ENCODE measurements around the gene UGCG.

The UGCG gene

DNA sequence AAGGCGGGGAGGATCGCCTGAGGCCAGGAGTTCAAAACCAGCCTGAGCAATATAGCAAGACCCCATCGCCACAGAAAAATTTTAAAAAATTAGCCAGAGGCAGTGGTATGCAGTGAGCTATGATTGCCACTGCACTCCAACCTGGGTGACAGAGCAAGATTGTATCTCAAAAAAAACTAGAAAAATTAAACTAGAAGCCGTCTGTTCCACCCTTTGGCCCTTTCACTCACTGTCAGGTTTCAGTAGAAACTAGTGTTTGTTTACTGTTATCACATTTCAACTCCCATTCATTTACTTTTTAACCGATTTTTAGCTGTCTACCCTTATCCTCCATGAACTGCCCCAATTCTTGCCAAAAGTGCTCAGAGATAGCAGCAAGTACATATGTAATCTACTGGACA, 8.3 kb downstream of the UGCG start:
- H2BK120ac ChIP-seq (ENCODE audit: low read depth, low read length): no peak overlapping the region
- H3K4me2 ChIP-seq (ENCODE audit: low read length): no peak overlapping the region
- H4K5ac ChIP-seq (ENCODE audit: low read length): no peak overlapping the region
- H4K8ac ChIP-seq (ENCODE audit: low read depth, low read length): no peak overlapping the region
- peaks cover 80% of the 10 kb centered on the region for H3K79me2 ChIP-seq (ENCODE audit: control insufficient read depth, insufficient read depth, low read length)
- H3K18ac ChIP-seq (ENCODE audit: low read length): no peak overlapping the region
- H3K36me3 ChIP-seq (ENCODE audit: control insufficient read depth, insufficient read depth, low read length): no peaks in the 10 kb centered on the region
- no peak overlapping the region for H3K56ac ChIP-seq (ENCODE audit: low read length)
- H3K27me3 ChIP-seq (ENCODE audit: insufficient read depth, low read length, poor library complexity): no peaks in the 10 kb centered on the region
- no peak overlapping the region for H3K4me3 ChIP-seq (ENCODE audit: low read length)
- H2AK5ac ChIP-seq (ENCODE audit: low read length): no peak overlapping the region
- no peak overlapping the region for H2BK5ac ChIP-seq (ENCODE audit: low read length)
- H3K79me1 ChIP-seq (ENCODE audit: low read length): peaks cover 24% of the 10 kb centered on the region
- H3K23ac ChIP-seq (ENCODE audit: low read length): no peak overlapping the region
- no peak for DNase-seq
- no CpG with 5 or more reads among the region's 5 CpGs for WGBS (ENCODE audit: extremely low coverage, insufficient coverage, low lambda C conversion rate)
- no peaks in the 10 kb centered on the region for H3K4me1 ChIP-seq (ENCODE audit: control insufficient read depth, low read depth, low read length)
- no peak overlapping the region for H3K4ac ChIP-seq (ENCODE audit: low read depth, low read length)
- H2BK15ac ChIP-seq (replicated peaks; ENCODE audit: low read depth): no peak overlapping the region
- H3K9ac ChIP-seq (ENCODE audit: low read length): no peak overlapping the region
- no peak overlapping the region for H3K27ac ChIP-seq (ENCODE audit: low read depth, low read length)

DNA sequence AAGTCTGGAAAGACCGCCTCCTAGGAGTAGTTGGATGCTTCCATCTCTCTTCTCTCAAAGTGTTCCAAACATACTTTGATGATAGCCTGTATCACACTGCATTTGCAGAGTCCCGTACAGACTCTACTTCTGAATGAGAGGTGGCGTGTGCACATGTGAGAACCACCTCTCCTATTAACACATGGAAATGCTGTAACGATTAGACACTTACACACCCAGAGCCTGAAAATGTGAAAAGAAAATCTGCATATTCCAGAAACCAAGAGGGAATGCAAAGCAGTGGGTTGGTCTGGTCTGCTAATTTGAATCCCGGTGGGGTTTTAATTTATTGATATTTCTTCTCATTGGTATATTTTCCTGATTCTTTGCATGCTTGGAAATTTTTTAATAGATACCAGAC, 10.5 kb downstream of the UGCG start:
- H2AK5ac ChIP-seq (ENCODE audit: low read length): no peak overlapping the region
- no peaks in the 10 kb centered on the region for H3K27me3 ChIP-seq (ENCODE audit: insufficient read depth, low read length, poor library complexity)
- H3K79me1 ChIP-seq (ENCODE audit: low read length): peaks cover 17% of the 10 kb centered on the region
- no peak overlapping the region for H4K5ac ChIP-seq (ENCODE audit: low read length)
- WGBS (ENCODE audit: extremely low coverage, insufficient coverage, low lambda C conversion rate): no CpG with 5 or more reads among the region's 5 CpGs
- H3K23ac ChIP-seq (ENCODE audit: low read length): no peak overlapping the region
- H3K18ac ChIP-seq (ENCODE audit: low read length): no peak overlapping the region
- H2BK120ac ChIP-seq (ENCODE audit: low read depth, low read length): no peak overlapping the region
- no peaks in the 10 kb centered on the region for H3K4me1 ChIP-seq (ENCODE audit: control insufficient read depth, low read depth, low read length)
- H4K8ac ChIP-seq (ENCODE audit: low read depth, low read length): no peak overlapping the region
- H3K4me2 ChIP-seq (ENCODE audit: low read length): no peak overlapping the region
- no peak overlapping the region for H2BK15ac ChIP-seq (replicated peaks; ENCODE audit: low read depth)
- no peak overlapping the region for H3K9ac ChIP-seq (ENCODE audit: low read length)
- no peak overlapping the region for H3K56ac ChIP-seq (ENCODE audit: low read length)
- no peak overlapping the region for H3K4me3 ChIP-seq (ENCODE audit: low read length)
- peaks cover 75% of the 10 kb centered on the region for H3K79me2 ChIP-seq (ENCODE audit: control insufficient read depth, insufficient read depth, low read length)
- no peak overlapping the region for H2BK5ac ChIP-seq (ENCODE audit: low read length)
- DNase-seq: no peak
- no peak overlapping the region for H3K27ac ChIP-seq (ENCODE audit: low read depth, low read length)
- H3K36me3 ChIP-seq (ENCODE audit: control insufficient read depth, insufficient read depth, low read length): no peaks in the 10 kb centered on the region
- H3K4ac ChIP-seq (ENCODE audit: low read depth, low read length): no peak overlapping the region

DNA sequence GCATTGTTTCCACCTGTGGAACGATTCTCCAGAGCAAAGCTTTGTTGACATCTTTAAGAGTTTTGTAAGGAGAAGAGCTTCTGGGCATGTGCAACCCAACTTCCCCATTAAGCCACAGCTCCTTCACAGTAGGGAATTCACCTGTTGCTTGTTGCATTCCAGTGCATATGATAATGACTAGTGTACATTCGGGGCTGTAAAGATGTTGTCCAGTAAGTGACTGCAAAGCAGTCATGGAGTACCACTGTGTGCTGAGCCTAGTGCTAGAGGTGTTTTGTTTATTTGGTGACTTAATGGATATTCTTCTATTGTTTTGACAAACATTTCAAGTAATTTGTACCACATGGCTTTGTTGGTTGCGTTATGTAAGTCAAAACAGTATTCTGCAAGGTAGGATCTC, 12.8 kb downstream of the UGCG start:
- Histone ChIP-seq H3K4me1 (ENCODE audit: control insufficient read depth, low read depth, low read length) (no peaks in the 10 kb centered on the region), H3K27ac (ENCODE audit: low read depth, low read length) (no peak overlapping the region), H2BK5ac (ENCODE audit: low read length) (no peak overlapping the region), H3K36me3 (ENCODE audit: control insufficient read depth, insufficient read depth, low read length) (no peaks in the 10 kb centered on the region), H4K8ac (ENCODE audit: low read depth, low read length) (no peak overlapping the region), H3K56ac (ENCODE audit: low read length) (no peak overlapping the region), H3K4ac (ENCODE audit: low read depth, low read length) (no peak overlapping the region), H3K79me2 (ENCODE audit: control insufficient read depth, insufficient read depth, low read length) (peaks cover 69% of the 10 kb centered on the region), H3K9ac (ENCODE audit: low read length) (no peak overlapping the region), H3K18ac (ENCODE audit: low read length) (no peak overlapping the region), H2BK15ac (replicated peaks; ENCODE audit: low read depth) (no peak overlapping the region), H4K5ac (ENCODE audit: low read length) (no peak overlapping the region), H3K27me3 (ENCODE audit: insufficient read depth, low read length, poor library complexity) (no peaks in the 10 kb centered on the region), H3K4me2 (ENCODE audit: low read length) (no peak overlapping the region), H2BK120ac (ENCODE audit: low read depth, low read length) (no peak overlapping the region), H2AK5ac (ENCODE audit: low read length) (no peak overlapping the region), H3K79me1 (ENCODE audit: low read length) (peaks cover 21% of the 10 kb centered on the region), H3K23ac (ENCODE audit: low read length) (no peak overlapping the region), H3K4me3 (ENCODE audit: low read length) (no peak overlapping the region)
- no CpG with 5 or more reads among the region's 3 CpGs for whole genome bisulfite sequencing (ENCODE audit: extremely low coverage, insufficient coverage, low lambda C conversion rate)
- no peak for DNase-seq

DNA sequence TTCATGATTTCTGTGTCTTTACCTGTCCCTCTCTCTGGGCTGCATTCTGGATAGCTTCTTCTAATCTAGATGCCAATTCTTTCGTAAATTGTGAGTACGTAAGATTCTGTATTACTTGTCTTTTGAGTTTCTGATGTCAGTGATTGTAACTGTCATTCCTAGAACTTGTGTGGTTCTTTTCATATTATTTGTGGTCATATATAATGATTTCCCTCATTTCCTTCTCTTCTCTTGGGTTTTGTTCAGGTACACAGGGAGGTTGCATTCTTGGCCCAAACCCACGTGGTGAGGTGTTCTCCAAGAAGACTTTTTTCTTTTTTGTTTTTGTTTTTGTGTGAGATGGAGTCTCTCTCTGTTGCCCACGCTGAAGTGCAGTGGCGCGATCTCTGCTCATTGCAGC, 13.8 kb downstream of the UGCG start:
- no peak overlapping the region for H3K4me3 ChIP-seq (ENCODE audit: low read length)
- H2BK120ac ChIP-seq (ENCODE audit: low read depth, low read length): no peak overlapping the region
- no peak overlapping the region for H3K9ac ChIP-seq (ENCODE audit: low read length)
- no peak overlapping the region for H4K5ac ChIP-seq (ENCODE audit: low read length)
- H3K79me2 ChIP-seq (ENCODE audit: control insufficient read depth, insufficient read depth, low read length): peaks cover 62% of the 10 kb centered on the region
- DNase-seq: no peak
- no peaks in the 10 kb centered on the region for H3K36me3 ChIP-seq (ENCODE audit: control insufficient read depth, insufficient read depth, low read length)
- H2AK5ac ChIP-seq (ENCODE audit: low read length): no peak overlapping the region
- H3K79me1 ChIP-seq (ENCODE audit: low read length): peaks cover 21% of the 10 kb centered on the region
- H3K4ac ChIP-seq (ENCODE audit: low read depth, low read length): no peak overlapping the region
- H3K27ac ChIP-seq (ENCODE audit: low read depth, low read length): no peak overlapping the region
- H3K18ac ChIP-seq (ENCODE audit: low read length): no peak overlapping the region
- WGBS (ENCODE audit: extremely low coverage, insufficient coverage, low lambda C conversion rate): no CpG with 5 or more reads among the region's 6 CpGs
- no peak overlapping the region for H3K23ac ChIP-seq (ENCODE audit: low read length)
- H3K4me1 ChIP-seq (ENCODE audit: control insufficient read depth, low read depth, low read length): no peaks in the 10 kb centered on the region
- H2BK15ac ChIP-seq (replicated peaks; ENCODE audit: low read depth): no peak overlapping the region
- no peak overlapping the region for H4K8ac ChIP-seq (ENCODE audit: low read depth, low read length)
- H3K4me2 ChIP-seq (ENCODE audit: low read length): no peak overlapping the region
- no peaks in the 10 kb centered on the region for H3K27me3 ChIP-seq (ENCODE audit: insufficient read depth, low read length, poor library complexity)
- H2BK5ac ChIP-seq (ENCODE audit: low read length): no peak overlapping the region
- H3K56ac ChIP-seq (ENCODE audit: low read length): no peak overlapping the region

DNA sequence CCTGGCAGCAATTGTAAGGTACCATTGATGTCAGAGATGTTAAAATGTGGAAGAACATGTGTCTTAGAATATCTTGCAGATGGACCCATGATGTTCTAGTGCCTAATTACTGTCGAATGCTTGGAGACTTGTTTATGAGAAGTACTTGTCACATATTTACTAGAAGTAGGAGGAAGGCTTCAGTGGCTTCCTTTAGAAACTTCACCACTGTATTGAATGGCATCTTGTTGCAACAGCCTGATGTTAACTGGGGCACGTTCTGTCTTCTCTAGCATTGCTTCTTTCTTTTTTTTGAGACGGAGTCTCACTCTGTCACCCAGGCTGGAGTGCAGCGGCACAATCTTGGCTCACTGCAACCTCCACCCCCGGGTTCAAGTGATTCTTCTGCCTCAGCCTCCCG, 16.5 kb downstream of the UGCG start:
- Histone ChIP-seq H2AK5ac (ENCODE audit: low read length) (no peak overlapping the region), H3K79me2 (ENCODE audit: control insufficient read depth, insufficient read depth, low read length) (peaks cover 45% of the 10 kb centered on the region), H4K8ac (ENCODE audit: low read depth, low read length) (no peak overlapping the region), H3K23ac (ENCODE audit: low read length) (no peak overlapping the region), H2BK5ac (ENCODE audit: low read length) (no peak overlapping the region), H3K27ac (ENCODE audit: low read depth, low read length) (no peak overlapping the region), H3K56ac (ENCODE audit: low read length) (no peak overlapping the region), H4K5ac (ENCODE audit: low read length) (no peak overlapping the region), H2BK15ac (replicated peaks; ENCODE audit: low read depth) (no peak overlapping the region), H3K9ac (ENCODE audit: low read length) (no peak overlapping the region), H2BK120ac (ENCODE audit: low read depth, low read length) (no peak overlapping the region), H3K79me1 (ENCODE audit: low read length) (peaks cover 14% of the 10 kb centered on the region), H3K4me3 (ENCODE audit: low read length) (no peak overlapping the region), H3K4me1 (ENCODE audit: control insufficient read depth, low read depth, low read length) (no peaks in the 10 kb centered on the region), H3K18ac (ENCODE audit: low read length) (no peak overlapping the region), H3K4me2 (ENCODE audit: low read length) (no peak overlapping the region), H3K4ac (ENCODE audit: low read depth, low read length) (no peak overlapping the region), H3K36me3 (ENCODE audit: control insufficient read depth, insufficient read depth, low read length) (no peaks in the 10 kb centered on the region), H3K27me3 (ENCODE audit: insufficient read depth, low read length, poor library complexity) (no peaks in the 10 kb centered on the region)
- WGBS (ENCODE audit: extremely low coverage, insufficient coverage, low lambda C conversion rate): no CpG with 5 or more reads among the region's 6 CpGs
- DNase-seq: no peak

DNA sequence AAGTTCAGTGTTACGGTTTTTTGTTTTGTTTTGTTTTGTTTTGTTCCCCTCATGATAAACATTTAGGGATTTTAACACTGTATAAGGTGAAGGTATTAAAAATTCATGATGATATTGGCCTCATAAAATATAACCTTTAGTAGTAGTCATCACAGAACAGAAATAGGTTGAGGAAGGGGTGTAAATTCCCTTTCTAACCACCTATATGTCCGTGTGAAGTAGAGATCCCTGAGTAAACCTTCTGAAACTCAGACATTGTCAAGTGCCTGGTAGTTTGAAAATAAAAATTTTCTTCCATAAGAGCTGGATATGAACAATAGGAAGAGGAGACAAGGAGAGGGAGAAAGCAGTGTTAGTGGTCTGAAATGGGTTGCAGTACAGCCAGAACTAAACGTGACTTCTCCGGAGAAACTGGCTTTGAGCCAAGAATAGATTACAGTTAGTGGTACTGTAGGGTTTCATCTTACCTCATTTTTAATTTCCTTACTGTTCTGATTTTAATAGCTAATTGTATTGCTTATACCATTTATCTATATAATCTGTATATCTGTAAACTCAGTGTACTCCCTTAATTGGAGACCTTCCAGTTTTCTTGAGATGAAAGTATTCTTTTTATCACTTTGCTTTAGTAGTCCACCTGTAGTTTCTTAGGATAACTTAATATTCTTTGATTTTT, 18.3 kb downstream of the UGCG start:
- H3K27me3 ChIP-seq (ENCODE audit: insufficient read depth, low read length, poor library complexity): no peaks in the 10 kb centered on the region
- H3K23ac ChIP-seq (ENCODE audit: low read length): no peak overlapping the region
- H3K27ac ChIP-seq (ENCODE audit: low read depth, low read length): no peak overlapping the region
- no peak overlapping the region for H3K56ac ChIP-seq (ENCODE audit: low read length)
- H4K5ac ChIP-seq (ENCODE audit: low read length): no peak overlapping the region
- H3K4me3 ChIP-seq (ENCODE audit: low read length): no peak overlapping the region
- no peak overlapping the region for H2BK120ac ChIP-seq (ENCODE audit: low read depth, low read length)
- H3K79me2 ChIP-seq (ENCODE audit: control insufficient read depth, insufficient read depth, low read length): peaks cover 36% of the 10 kb centered on the region
- H3K4ac ChIP-seq (ENCODE audit: low read depth, low read length): no peak overlapping the region
- no peak overlapping the region for H3K18ac ChIP-seq (ENCODE audit: low read length)
- no peak overlapping the region for H3K9ac ChIP-seq (ENCODE audit: low read length)
- H2BK15ac ChIP-seq (replicated peaks; ENCODE audit: low read depth): no peak overlapping the region
- H2AK5ac ChIP-seq (ENCODE audit: low read length): no peak overlapping the region
- H3K36me3 ChIP-seq (ENCODE audit: control insufficient read depth, insufficient read depth, low read length): no peaks in the 10 kb centered on the region
- no peak overlapping the region for H4K8ac ChIP-seq (ENCODE audit: low read depth, low read length)
- peaks cover 9% of the 10 kb centered on the region for H3K79me1 ChIP-seq (ENCODE audit: low read length)
- H2BK5ac ChIP-seq (ENCODE audit: low read length): no peak overlapping the region
- H3K4me2 ChIP-seq (ENCODE audit: low read length): no peak overlapping the region
- no peaks in the 10 kb centered on the region for H3K4me1 ChIP-seq (ENCODE audit: control insufficient read depth, low read depth, low read length)
- no CpG with 5 or more reads among the region's 4 CpGs for WGBS (ENCODE audit: extremely low coverage, insufficient coverage, low lambda C conversion rate)
- no peak for DNase-seq

All from mesendoderm (in vitro differentiated cells).